ENCODE results near the gene CDK14.
"Not testable (repeated sequence)": the region's sequence is repeated elsewhere in the genome, so short reads cannot be mapped to it uniquely, and the experiment has no call there.

CDK14 gene

GRCh38 chr7:90923541-90923997 lies 327.4 kb downstream of the CDK14 start:
- no peak for DNase-seq

GRCh38 chr7:90928700-90929424 lies 332.7 kb downstream of the CDK14 start:
- not testable (repeated sequence) for DNase-seq

GRCh38 chr7:90931986-90932916 lies 336.1 kb downstream of the CDK14 start:
- DNase-seq, result no peak

- no peak for DNase-seq
These were observed 336.9 kb downstream of the CDK14 start for GRCh38 chr7:90933041-90933440.

GRCh38 chr7:90933984-90934383 lies 337.9 kb downstream of the CDK14 start:
- no peak for DNase-seq

- no peak for DNase-seq
These were observed 342.2 kb downstream of the CDK14 start for GRCh38 chr7:90938371-90938770.

GRCh38 chr7:90939666-90940065 lies 343.5 kb downstream of the CDK14 start:
- DNase-seq, result no peak

GRCh38 chr7:90944021-90944420 lies 347.9 kb downstream of the CDK14 start:
- DNase-seq, result no peak

GRCh38 chr7:90945104-90945787 lies 349.1 kb downstream of the CDK14 start:
- no peak for DNase-seq

GRCh38 chr7:90946730-90947501 lies 350.8 kb downstream of the CDK14 start:
- no peak for DNase-seq

GRCh38 chr7:90948085-90948484 lies 352.0 kb downstream of the CDK14 start:
- DNase-seq, result no peak

- no peak for DNase-seq
These were observed 355.1 kb downstream of the CDK14 start for GRCh38 chr7:90951229-90951628.

- no peak for DNase-seq
These were observed 356.1 kb downstream of the CDK14 start for GRCh38 chr7:90951986-90952954.

- no peak for DNase-seq
These were observed 359.6 kb downstream of the CDK14 start for GRCh38 chr7:90955641-90956207.

- DNase-seq, result no peak
These were observed 361.8 kb downstream of the CDK14 start for GRCh38 chr7:90957883-90958282.

GRCh38 chr7:90958647-90959046 lies 362.5 kb downstream of the CDK14 start:
- DNase-seq, result no peak

GRCh38 chr7:90961037-90961725 lies 365.1 kb downstream of the CDK14 start:
- DNase-seq, result no peak

GRCh38 chr7:90965211-90965610 lies 369.1 kb downstream of the CDK14 start:
- no peak for DNase-seq

GRCh38 chr7:90966346-90966745 lies 370.2 kb downstream of the CDK14 start:
- DNase-seq, result no peak

GRCh38 chr7:90968871-90969270 lies 372.8 kb downstream of the CDK14 start:
- no peak for DNase-seq

Data from CD4-positive, alpha-beta T cell treated with Interleukin-12 subunit alpha and Interleukin-12 subunit beta, for 1 hour (primary cell).